Activated naive CD8-positive, alpha-beta T cell treated with anti-CD3 and anti-CD28 coated beads, Interleukin-2, amount 50 U/mL, for 24 hours (primary cell): ENCODE data around the gene PVRIG.
"Not testable (repeated sequence)": the region's sequence is repeated elsewhere in the genome, so short reads cannot be mapped to it uniquely, and the experiment has no call there.

ENCODE experiments used
- ATAC-seq: fragments of 150-1000 bp; cut with Tn5 transposase; one replicate; pipeline ENCODE4 v1.10.0; 2021
- DNase-seq: peaks from one replicate; pipeline ENCODE4 v3.0.0; 2021
- H3K27ac Mint-ChIP-seq: one replicate; pipeline ENCODE4 v1.8.0; 2021; ENCODE audit warnings: mild to moderate bottlenecking, mixed read lengths
- H3K27me3 Mint-ChIP-seq: one replicate; pipeline ENCODE4 v1.8.0; 2021; ENCODE audit warnings: mixed read lengths
- H3K36me3 Mint-ChIP-seq: one replicate; pipeline ENCODE4 v1.8.0; 2021; ENCODE audit warnings: low read depth, mixed read lengths
- H3K4me1 Mint-ChIP-seq: one replicate; pipeline ENCODE4 v1.8.0; 2021; ENCODE audit warnings: mixed read lengths
- H3K4me3 Mint-ChIP-seq: one replicate; pipeline ENCODE4 v1.8.0; 2021; ENCODE audit warnings: mild to moderate bottlenecking, moderate library complexity, mixed read lengths
- H3K9me3 Mint-ChIP-seq: one replicate; pipeline ENCODE4 v1.8.0; 2021; ENCODE audit warnings: mixed read lengths

The PVRIG gene

DNA sequence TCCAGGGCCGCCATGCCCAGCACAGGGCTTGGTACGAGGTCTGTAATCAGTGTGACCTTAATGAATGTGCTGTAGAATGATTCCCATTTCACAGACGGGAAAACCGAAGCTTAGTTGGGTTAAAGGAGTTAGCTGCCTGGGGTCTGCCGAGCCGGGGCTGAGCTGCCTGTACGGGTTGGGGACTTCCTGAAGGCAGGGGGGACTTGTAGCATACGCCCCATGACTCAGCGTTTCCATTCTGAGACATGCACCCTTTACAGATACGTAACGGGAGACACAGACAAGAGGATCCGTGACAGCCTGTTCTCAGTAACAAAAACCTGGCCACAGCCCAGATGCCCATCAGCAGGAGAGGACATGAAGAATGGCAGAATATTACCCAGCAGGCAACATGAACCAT, 23.6 kb downstream of the PVRIG start:
- peaks cover 45% of the 10 kb centered on the region for H3K4me1 Mint-ChIP-seq
- not testable (repeated sequence) for H3K36me3 Mint-ChIP-seq, H3K9me3 Mint-ChIP-seq, H3K27me3 Mint-ChIP-seq
- peak; percentile 94 for ATAC-seq
- peak overlapping the region; percentile 94 for H3K27ac Mint-ChIP-seq
- peak overlapping the region; percentile 62 for H3K4me3 Mint-ChIP-seq
- DNase-seq = peak; percentile 75

DNA sequence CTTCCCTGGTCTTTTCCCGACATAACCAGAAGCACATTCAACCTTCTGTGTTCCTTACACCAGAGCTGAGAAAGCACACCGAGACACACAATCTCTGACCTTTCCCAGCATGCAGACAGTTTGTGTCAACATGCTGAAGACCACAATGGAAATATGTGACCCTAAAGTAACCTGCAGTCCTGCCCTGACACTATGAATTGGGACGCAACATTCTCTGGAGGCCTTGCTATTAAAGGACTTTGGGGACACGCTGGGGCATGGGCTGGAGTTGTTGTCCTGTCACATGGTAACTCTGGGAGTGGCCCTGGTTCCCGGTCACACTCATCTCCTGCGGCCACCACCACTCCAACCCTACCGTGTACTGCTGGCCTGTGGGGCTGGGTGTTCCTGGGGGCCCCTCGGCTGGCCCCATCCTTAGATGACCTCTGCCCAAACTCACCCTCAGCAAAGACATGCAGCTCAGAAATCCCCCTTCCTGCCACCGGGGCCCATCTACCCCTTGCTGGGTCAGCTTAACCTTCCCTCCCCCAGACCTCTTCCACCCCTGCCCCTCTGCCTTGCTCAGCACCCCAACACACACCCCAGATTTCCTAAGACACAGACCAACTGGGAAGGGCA, 25.3 kb downstream of the PVRIG start:
- H3K9me3 Mint-ChIP-seq, ATAC-seq, DNase-seq, H3K36me3 Mint-ChIP-seq, H3K27me3 Mint-ChIP-seq, H3K4me3 Mint-ChIP-seq: not testable (repeated sequence)
- Mint-ChIP-seq H3K4me1 (peaks cover 38% of the 10 kb centered on the region), H3K27ac (peak overlapping the region; percentile 37)

DNA sequence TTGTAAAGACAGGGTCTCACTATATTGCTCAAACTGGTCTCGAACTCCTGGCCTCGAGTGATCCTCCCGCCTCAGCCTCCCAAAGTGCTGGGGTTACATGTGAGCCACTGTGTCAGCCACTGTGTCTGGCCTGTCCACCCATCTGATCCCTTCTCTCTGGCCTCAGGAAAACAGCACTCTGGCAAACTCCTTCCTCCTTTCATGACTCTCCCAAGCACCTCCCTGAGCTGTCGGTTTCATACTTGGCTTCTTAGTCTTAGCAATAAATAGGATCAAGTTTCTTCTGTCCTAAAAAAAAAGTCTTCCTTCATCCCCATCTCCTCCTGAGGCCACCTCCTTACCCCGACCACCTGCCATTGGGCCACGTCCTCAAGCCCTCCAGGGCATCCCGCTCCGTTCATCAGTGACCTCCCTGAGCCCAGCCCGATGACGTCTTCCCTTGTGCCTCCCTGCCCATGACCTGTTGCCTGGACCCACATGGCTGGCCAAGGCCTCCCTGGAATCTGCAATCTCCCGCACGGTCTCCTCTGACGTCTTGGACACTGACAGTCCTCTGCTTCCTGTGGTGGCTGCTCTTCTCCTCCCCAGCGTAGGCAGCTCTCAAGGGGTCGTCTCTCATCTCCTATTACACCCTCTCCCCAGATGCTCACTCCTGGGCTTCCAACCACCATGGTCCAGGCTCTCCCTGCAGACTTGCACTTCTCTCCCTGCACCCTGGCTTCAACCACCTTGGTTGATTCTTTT, 26.5 kb downstream of the PVRIG start:
- not testable (repeated sequence) for H3K27me3 Mint-ChIP-seq, ATAC-seq

DNA sequence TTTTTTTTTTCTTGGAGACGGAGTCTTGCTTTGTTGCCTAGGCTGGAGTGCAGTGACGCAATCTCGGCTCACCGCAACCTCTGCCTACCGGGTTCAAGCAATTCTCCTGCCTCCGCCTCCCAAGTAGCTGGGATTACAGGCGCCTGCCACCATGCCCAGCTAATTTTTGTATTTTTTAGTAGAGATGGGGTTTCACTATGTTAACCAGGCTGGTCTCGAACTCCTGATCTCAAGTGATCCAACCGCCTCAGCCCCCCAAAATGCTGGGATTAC, 27.1 kb downstream of the PVRIG start:
- ATAC-seq, DNase-seq, H3K27me3 Mint-ChIP-seq, H3K9me3 Mint-ChIP-seq, H3K36me3 Mint-ChIP-seq, H3K4me3 Mint-ChIP-seq, H3K27ac Mint-ChIP-seq: not testable (repeated sequence)
- peaks cover 35% of the 10 kb centered on the region for H3K4me1 Mint-ChIP-seq

More for the DNA sequence above, 26.5 kb downstream of the PVRIG start:
- H3K36me3 Mint-ChIP-seq, H3K27ac Mint-ChIP-seq, H3K4me3 Mint-ChIP-seq, DNase-seq, H3K9me3 Mint-ChIP-seq: not testable (repeated sequence)
- H3K4me1 Mint-ChIP-seq = peaks cover 35% of the 10 kb centered on the region

DNA sequence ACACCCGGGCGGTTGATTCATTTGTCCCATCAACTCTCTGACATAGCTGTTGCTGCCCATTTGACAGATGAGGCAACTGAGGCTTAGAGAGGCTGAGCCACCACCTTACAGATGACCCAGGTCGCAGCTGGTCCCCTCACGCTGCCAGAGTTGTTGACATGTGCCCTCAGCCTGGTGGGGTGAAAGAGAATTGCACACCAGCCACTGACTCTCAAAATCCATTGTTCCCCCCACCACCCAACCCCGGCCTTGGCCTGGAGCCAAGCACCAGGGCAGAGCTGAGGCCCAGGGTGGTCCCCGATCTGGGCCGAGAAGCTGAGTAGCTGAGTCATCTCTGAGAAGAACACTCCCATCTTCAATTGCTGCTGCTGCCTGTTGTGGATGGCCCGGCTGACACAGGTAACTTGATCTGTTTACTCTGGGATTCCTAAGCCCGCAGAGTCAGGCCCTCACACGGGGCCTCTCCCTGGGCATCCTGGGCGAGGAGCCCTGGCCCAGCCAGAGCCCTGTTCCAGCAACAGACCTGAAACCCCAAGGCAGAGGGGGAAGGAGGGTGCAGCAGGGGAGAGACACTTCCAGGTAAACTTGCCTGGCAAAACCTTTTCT, 27.5 kb downstream of the PVRIG start:
- H3K4me1 Mint-ChIP-seq = peaks cover 35% of the 10 kb centered on the region
- DNase-seq = peak; percentile 38
- H3K36me3 Mint-ChIP-seq = no peaks in the 10 kb centered on the region
- no peaks in the 10 kb centered on the region for H3K9me3 Mint-ChIP-seq
- no peaks in the 10 kb centered on the region for H3K27me3 Mint-ChIP-seq
- H3K4me3 Mint-ChIP-seq = no peak overlapping the region
- H3K27ac Mint-ChIP-seq = no peak overlapping the region
- no peak for ATAC-seq

DNA sequence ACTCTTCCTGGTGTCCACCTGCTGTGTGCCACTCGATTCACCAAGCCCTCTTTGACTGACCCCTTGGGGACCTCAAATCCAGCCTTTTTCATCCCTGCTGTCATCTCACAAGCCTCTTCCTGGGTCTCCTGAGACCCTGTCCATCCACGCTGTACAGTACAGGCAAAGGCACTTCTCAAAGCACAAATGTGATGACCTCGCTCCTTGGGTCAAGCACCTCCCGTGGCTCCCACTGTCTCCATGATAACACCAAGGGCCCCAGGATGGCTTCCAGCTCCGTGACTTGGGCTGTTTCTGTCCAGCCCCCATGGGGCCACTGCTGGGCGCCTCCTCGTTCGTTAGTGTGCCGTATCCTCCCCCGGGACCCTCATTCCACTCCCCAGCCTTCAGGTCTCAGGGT, 28.7 kb downstream of the PVRIG start:
- no peak for DNase-seq
- H3K27me3 Mint-ChIP-seq = no peaks in the 10 kb centered on the region
- H3K4me3 Mint-ChIP-seq = no peak overlapping the region
- peaks cover 23% of the 10 kb centered on the region for H3K4me1 Mint-ChIP-seq
- H3K27ac Mint-ChIP-seq = no peak overlapping the region
- no peaks in the 10 kb centered on the region for H3K36me3 Mint-ChIP-seq
- no peaks in the 10 kb centered on the region for H3K9me3 Mint-ChIP-seq
- no peak for ATAC-seq

DNA sequence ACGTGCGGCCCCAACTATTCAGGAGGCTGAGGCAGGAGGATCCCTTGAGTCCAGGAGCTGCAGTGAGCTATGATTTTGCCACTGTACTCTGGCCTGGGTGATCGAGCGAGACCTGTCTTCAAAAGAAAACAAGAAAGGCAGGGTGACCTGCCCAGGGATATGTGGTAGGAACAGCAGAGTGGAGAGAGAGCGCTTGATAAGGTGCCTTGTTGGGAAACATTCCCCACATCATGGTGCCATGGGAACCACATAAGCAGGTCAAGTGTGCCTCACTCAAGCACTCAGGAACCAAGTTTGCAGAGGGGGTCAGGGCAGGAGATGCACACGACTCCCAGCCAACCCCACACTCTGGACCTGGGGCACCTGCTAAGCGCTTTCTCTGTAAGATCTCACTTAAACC, 37.3 kb downstream of the PVRIG start:
- no peak for DNase-seq
- H3K36me3 Mint-ChIP-seq = no peaks in the 10 kb centered on the region
- no peak for ATAC-seq

DNA sequence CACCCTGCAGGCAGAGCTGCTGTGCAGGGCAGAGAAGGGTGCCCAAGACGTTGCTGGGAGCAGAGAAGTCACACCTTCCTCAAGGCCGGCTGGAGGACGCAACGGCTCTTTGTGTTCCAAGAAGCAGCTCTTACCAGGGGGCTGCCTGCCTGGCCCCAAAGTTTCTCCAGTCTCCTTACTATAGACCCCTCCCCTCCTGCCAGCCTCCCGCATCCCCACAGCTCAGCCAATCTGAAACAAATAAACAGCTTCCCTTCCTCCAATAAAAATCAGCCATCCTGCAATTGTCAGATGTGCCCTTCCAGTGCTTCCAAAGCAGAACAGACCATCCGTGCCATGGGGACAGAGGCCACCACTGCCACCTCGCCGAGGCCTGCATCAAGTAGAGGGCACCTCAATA, 40.2 kb downstream of the PVRIG start:
- not testable (repeated sequence) for H3K4me1 Mint-ChIP-seq, H3K27me3 Mint-ChIP-seq, DNase-seq, H3K36me3 Mint-ChIP-seq, H3K27ac Mint-ChIP-seq, ATAC-seq, H3K9me3 Mint-ChIP-seq, H3K4me3 Mint-ChIP-seq

More for the DNA sequence above, 37.3 kb downstream of the PVRIG start:
- no peak overlapping the region for H3K4me3 Mint-ChIP-seq
- H3K9me3 Mint-ChIP-seq = no peaks in the 10 kb centered on the region
- no peaks in the 10 kb centered on the region for H3K4me1 Mint-ChIP-seq
- H3K27ac Mint-ChIP-seq = no peak overlapping the region
- no peaks in the 10 kb centered on the region for H3K27me3 Mint-ChIP-seq

DNA sequence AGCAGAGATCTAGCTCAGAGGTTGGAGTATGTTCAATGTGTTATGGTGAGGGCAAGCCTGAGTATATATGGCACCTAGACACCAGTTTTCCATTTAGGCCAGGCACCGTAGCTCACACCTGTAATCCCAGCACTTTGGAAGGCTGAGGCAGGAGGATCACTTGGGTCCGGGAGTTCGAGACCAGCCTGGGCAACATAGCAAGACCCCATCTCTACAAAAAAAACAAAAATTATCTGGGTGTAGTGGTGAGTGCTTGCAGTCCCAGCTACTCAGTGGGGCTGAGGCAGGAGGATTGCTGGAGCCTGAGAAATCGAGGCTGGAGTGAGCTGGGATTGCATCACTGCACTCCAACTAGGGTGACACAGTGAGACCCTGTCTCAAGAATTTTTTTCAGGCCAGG, 43.1 kb downstream of the PVRIG start:
- H3K27ac Mint-ChIP-seq, H3K4me1 Mint-ChIP-seq, H3K4me3 Mint-ChIP-seq, H3K27me3 Mint-ChIP-seq, ATAC-seq, H3K36me3 Mint-ChIP-seq, H3K9me3 Mint-ChIP-seq, DNase-seq: not testable (repeated sequence)

DNA sequence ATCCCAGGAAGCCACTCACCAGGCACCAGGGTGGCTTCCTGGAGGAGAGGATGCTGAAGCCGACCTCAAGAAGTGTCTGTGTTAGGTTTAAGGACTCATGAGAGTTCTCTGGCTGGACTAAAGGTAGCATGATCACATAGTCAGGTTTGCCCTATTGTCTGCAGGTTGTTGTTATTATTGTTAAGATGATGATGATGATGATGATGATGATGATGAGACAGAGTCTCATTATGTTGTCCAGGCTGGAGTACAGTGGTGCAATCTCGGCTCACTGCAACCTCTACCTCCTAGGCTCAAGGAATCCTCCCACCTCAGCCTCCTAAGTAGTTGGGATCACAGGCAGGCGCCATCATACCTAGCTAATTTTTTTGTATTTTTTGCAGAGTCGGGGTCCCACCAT, 44.5 kb downstream of the PVRIG start:
- DNase-seq, H3K27me3 Mint-ChIP-seq, H3K27ac Mint-ChIP-seq, ATAC-seq, H3K9me3 Mint-ChIP-seq, H3K4me1 Mint-ChIP-seq, H3K36me3 Mint-ChIP-seq, H3K4me3 Mint-ChIP-seq: not testable (repeated sequence)

DNA sequence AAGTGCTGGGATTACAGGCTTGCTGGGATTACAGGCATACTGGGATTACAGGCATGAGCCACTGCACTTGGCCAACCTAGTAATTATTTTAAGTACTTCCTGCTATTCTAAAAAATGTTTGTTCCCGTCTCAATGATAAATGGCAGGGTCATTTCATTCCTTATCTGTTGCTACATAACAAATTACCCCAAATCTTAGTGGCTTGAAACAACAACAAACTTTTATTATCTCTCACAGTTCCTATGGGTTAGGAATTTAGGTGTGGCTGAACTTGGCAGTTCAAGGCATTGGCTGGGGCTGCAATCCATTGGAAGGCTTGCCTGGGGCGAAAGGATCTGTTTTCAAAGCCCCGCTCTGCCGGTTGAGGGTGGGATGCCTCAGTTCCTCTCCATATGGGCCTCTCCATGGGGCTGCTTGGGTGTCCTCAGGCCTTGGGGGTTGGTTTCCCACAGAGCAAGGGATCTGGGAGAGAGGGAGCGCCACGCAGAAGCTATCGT, 45.0 kb downstream of the PVRIG start:
- H3K4me1 Mint-ChIP-seq, H3K9me3 Mint-ChIP-seq, DNase-seq, H3K36me3 Mint-ChIP-seq, H3K27ac Mint-ChIP-seq, H3K27me3 Mint-ChIP-seq, ATAC-seq, H3K4me3 Mint-ChIP-seq: not testable (repeated sequence)

DNA sequence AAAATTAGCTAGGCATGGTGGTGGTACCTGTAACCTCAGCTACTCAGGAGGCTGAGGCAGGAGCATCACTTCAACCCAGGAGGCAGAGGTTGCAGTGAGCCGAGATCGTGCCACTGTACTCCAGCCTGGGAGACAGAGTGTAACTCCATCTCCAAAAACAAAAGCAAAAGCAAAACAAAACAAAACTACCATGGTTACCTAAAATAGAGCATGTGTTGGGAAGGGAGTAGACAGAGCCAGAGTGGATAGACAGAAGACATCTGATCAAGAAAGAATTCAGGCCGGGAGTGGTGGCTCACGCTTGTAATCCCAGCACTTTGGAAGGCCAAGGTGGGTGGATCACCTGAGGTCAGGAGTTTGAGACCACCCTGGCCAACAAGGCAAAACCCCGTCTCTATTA, 46.1 kb downstream of the PVRIG start:
- H3K4me1 Mint-ChIP-seq = peaks cover 11% of the 10 kb centered on the region
- DNase-seq, H3K27me3 Mint-ChIP-seq, H3K36me3 Mint-ChIP-seq, H3K4me3 Mint-ChIP-seq, H3K27ac Mint-ChIP-seq, H3K9me3 Mint-ChIP-seq, ATAC-seq: not testable (repeated sequence)

DNA sequence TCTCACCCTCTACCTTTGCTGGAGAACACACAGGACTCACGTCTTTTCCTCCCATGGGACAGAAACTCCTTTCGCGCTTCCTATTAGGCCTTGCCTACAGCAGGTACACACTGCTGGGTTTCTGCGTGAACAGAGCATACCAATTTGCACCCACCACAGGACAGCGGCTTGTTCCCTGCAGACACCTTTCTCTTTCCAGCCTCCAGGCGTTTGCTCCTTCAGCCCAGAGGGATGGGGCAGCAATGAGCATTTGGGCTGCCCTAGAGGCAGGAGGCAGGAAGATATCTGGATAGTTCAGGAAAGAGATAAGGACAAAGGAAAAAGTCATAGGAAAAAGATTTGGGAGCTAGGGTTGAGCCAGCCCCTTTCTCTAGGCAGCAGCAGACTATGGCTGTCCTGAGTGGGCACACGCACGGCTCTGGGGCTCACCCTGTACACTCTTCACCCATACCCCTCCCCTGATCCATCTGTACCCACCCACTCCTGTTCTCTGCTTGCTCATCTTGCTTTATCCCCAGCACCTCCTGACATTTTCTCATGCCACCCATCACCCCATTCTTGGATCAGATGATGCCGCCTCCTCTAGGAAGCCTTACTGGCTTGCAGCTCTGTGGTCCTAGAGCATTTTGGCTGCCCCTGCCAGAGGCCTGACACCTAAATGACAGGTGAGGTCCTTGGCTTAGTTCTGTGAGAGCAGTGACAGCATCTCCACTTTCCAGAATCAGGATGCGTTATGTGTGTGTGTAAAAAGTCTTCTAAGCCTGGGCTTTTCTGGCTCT, 47.0 kb downstream of the PVRIG start:
- H3K27ac Mint-ChIP-seq = no peak overlapping the region
- H3K4me1 Mint-ChIP-seq = peaks cover 13% of the 10 kb centered on the region
- DNase-seq = no peak
- H3K36me3 Mint-ChIP-seq = no peaks in the 10 kb centered on the region
- no peaks in the 10 kb centered on the region for H3K9me3 Mint-ChIP-seq
- H3K4me3 Mint-ChIP-seq = no peak overlapping the region
- no peaks in the 10 kb centered on the region for H3K27me3 Mint-ChIP-seq
- ATAC-seq = no peak

DNA sequence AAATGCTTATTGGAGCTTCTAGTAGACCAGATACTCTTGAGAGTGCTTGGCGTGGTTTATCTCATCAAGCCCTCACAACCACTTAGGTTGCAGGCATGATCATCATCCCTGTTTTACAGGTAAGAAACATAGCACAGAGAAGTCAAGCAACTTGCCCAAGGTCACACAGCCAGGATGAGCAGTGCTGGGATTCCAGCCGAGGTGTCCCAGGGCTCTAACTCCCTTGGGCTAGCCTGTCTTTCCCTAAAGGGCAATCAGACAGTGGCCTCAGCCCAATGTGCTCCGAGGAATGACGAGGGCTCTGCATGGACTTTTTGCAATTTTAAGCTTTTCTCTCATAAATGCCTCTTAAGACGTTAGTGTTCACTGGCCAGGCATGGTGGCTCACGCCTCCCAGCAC, 47.9 kb downstream of the PVRIG start:
- DNase-seq (no peak), ATAC-seq (no peak)
- Mint-ChIP-seq H3K4me1 (peaks cover 15% of the 10 kb centered on the region), H3K36me3 (no peaks in the 10 kb centered on the region), H3K27me3 (no peaks in the 10 kb centered on the region), H3K4me3 (no peak overlapping the region), H3K27ac (no peak overlapping the region), H3K9me3 (no peaks in the 10 kb centered on the region)

DNA sequence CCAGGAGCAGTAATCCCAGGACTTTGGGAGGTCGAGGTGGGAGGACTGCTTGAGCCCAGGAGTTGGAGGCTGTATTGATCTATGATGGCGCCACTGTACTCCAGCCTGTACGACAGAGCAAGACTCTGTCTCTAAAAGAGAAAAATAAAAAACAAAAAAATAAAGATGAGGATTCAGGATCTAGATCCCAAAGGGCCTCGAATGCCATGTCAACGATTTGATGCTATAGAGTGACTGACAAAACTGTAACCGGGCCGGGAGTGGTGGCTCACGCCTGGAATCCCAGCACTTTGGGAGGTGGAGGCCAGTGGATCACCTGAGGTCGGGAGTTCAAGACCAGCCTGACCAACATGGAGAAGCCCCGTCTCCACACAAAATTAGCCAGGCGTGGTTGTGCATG, 49.1 kb downstream of the PVRIG start:
- not testable (repeated sequence) for H3K27me3 Mint-ChIP-seq, H3K27ac Mint-ChIP-seq, H3K36me3 Mint-ChIP-seq, DNase-seq, ATAC-seq, H3K9me3 Mint-ChIP-seq, H3K4me3 Mint-ChIP-seq
- H3K4me1 Mint-ChIP-seq = peaks cover 15% of the 10 kb centered on the region
